BJ (cell line): ENCODE data around the gene SORBS2. TPM values are rescaled to one million over a fixed set of nuclear protein-coding genes. Genes with fewer than 3 reads are reported as not detected.

Source experiments
- CTCF ChIA-PET: fragments of 350-600 bp; formaldehyde crosslinking; extraction: SDS; loops from one replicate; lab custom pipeline; 2021; ENCODE audit warnings: antibody characterized with exemption, inconsistent platforms; lab: Yijun Ruan, JAX
- POLR2A ChIA-PET: fragments of 300-600 bp; sonication (Branson Sonifier 250); formaldehyde crosslinking; extraction: SDS; loops from one replicate; lab custom pipeline; 2021; ENCODE audit warnings: antibody characterized with exemption; lab: Charles Lee
- DNase-seq: peaks from one replicate; pipeline ENCODE4 v3.0.0-alpha.2; 2011; ENCODE audit warnings: low read depth
- H3K27me3 ChIP-seq: 2 replicates; pipeline ENCODE4 v1.6.0; 2011; ENCODE audit warnings: low read length; ENCODE audit not compliant: control insufficient read depth, insufficient read depth
- H3K36me3 ChIP-seq: 2 replicates; pipeline ENCODE4 v1.5.1; 2011; ENCODE audit warnings: low read length; ENCODE audit not compliant: control insufficient read depth, insufficient read depth
- H3K4me3 ChIP-seq: 2 replicates; pipeline ENCODE4 v1.5.1; 2011; ENCODE audit warnings: low read depth, mild to moderate bottlenecking, control low read depth, low read length
- CTCF ChIP-seq: IDR thresholded peaks from 2 replicates; pipeline ENCODE4 v1.5.1; 2011; ENCODE audit warnings: low read depth, mild to moderate bottlenecking, control low read depth, inconsistent platforms, low read length, moderate library complexity; ENCODE audit not compliant: insufficient read depth
- polyA plus RNA-seq: library from polyadenylated mRNA; depleted of rRNA; stranded (reverse); fragments of >200 nt; gene quantifications from 2 replicates; pipeline ENCODE4 v1.2.3, GENCODE V29; 2011

SORBS2 gene
- polyA plus RNA-seq, 1 experiment = 9.1 TPM

GRCh38 chr4:185734214-185734613 is 77.8 kb downstream of the SORBS2 start:
- TF ChIP-seq CTCF = no peak
- CTCF ChIA-PET = interaction anchor here (1.2 kb wide), 1 partner anchor 304 kb away, joined by 3 read pairs; no protein-coding TSS in a partner anchor
- DNase-seq = no peak
- no peak overlapping the region for H3K4me3 ChIP-seq
- H3K27me3 ChIP-seq = no peaks in the 10 kb centered on the region; the same call in 1 of the 2 replicates
- POLR2A ChIA-PET = no interaction called here
- H3K36me3 ChIP-seq = no peaks in the 10 kb centered on the region

- Histone ChIP-seq H3K36me3 (no peaks in the 10 kb centered on the region), H3K27me3 (peaks cover 1% of the 10 kb centered on the region), H3K4me3 (no peak overlapping the region)
- POLR2A ChIA-PET = interaction anchor here (0.5 kb wide), 1 partner anchor 473 kb away, joined by 7 read pairs; no protein-coding TSS in a partner anchor
- no peak for TF ChIP-seq CTCF
- CTCF ChIA-PET = interaction anchor here (1.3 kb wide), 1 partner anchor 23 kb away, joined by 3 read pairs; no protein-coding TSS in a partner anchor
- DNase-seq = no peak
These were observed 81.0 kb downstream of the SORBS2 start for GRCh38 chr4:185730849-185731608.

DNA sequence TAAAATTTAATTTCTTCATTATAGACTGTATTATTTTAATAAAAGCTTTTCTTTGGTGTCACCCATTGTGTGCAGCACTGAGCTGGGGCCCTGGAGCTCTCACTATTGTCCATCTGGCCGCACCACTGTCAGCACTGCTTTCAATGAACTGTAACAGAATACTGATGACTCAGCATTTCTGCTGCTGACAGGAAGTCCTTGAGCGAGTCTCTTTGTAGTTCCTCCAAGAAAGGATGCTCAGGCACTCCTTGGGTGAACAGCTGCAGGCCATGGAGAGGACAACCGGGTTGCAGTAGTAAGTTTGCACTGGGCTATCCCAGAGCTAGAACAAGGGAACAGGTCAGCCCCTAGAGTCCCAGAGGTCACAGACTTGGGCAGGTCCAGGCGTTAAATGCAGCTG is 81.6 kb downstream of the SORBS2 start:
- no peak for TF ChIP-seq CTCF
- H3K4me3 ChIP-seq = no peak overlapping the region
- peaks cover 1% of the 10 kb centered on the region for H3K27me3 ChIP-seq
- no peaks in the 10 kb centered on the region for H3K36me3 ChIP-seq
- ChIA-PET POLR2A (interaction anchor here (0.5 kb wide), 1 partner anchor 473 kb away, joined by 7 read pairs; no protein-coding TSS in a partner anchor), CTCF (interaction anchor here (1.0 to 1.3 kb wide), 2 partner anchors 10 to 23 kb away, joined by 3 read pairs; no protein-coding TSS in a partner anchor)
- DNase-seq = no peak

GRCh38 chr4:185729391-185729804 is 82.6 kb downstream of the SORBS2 start:
- ChIA-PET CTCF (interaction anchor here (1.0 kb wide), 1 partner anchor 9 kb away, joined by 3 read pairs; no protein-coding TSS in a partner anchor), POLR2A (no interaction called here)
- Histone ChIP-seq H3K27me3 (peaks cover 1% of the 10 kb centered on the region; the same call in 1 of the 2 replicates), H3K4me3 (no peak overlapping the region), H3K36me3 (no peaks in the 10 kb centered on the region)
- no peak for TF ChIP-seq CTCF
- no peak for DNase-seq

- no peak for TF ChIP-seq CTCF
- DNase-seq = no peak
- no peaks in the 10 kb centered on the region for H3K36me3 ChIP-seq
- H3K4me3 ChIP-seq = no peak overlapping the region
- POLR2A ChIA-PET = no interaction called here
- CTCF ChIA-PET = no interaction called here
- peaks cover 1% of the 10 kb centered on the region; the same call in 1 of the 2 replicates for H3K27me3 ChIP-seq
These were observed 83.1 kb downstream of the SORBS2 start for GRCh38 chr4:185728893-185729292.
